IPS DF 19.7 (cell line): ENCODE results near the gene SYNE1.
"Not testable (repeated sequence)": the region's sequence is repeated elsewhere in the genome, so short reads cannot be mapped to it uniquely, and the experiment has no call there.

Experiments used
- DNase-seq: peaks from one replicate; pipeline ENCODE4 v3.0.0-alpha.2; 2013; ENCODE audit warnings: low read depth, low spot score

Gene SYNE1

GRCh38 chr6:152491501-152491900, 145.7 kb downstream of the SYNE1 start:
- not testable (repeated sequence) for DNase-seq

GRCh38 chr6:152490971-152491378, 146.2 kb downstream of the SYNE1 start:
- DNase-seq = not testable (repeated sequence)

DNA sequence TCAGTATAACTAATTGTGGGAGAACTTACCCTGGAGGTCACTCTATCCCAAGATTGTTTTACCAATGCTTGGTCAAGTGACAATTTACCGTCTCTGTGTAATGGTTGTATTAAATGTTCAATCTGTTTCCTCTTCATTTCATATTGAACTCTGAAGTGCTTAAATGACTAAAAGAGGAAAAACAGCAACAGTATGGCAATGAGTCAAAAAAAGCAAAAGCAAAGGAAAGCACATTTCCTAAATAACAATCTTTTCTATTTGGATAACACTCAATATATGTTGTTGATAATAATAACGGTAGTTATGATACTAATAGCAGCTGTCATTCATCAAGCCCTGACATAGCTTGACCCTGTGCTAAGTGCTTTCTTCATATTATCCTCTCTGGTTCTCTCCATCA, 152.4 kb downstream of the SYNE1 start:
- DNase-seq = no peak

GRCh38 chr6:152482289-152482688, 154.9 kb downstream of the SYNE1 start:
- DNase-seq = no peak

DNA sequence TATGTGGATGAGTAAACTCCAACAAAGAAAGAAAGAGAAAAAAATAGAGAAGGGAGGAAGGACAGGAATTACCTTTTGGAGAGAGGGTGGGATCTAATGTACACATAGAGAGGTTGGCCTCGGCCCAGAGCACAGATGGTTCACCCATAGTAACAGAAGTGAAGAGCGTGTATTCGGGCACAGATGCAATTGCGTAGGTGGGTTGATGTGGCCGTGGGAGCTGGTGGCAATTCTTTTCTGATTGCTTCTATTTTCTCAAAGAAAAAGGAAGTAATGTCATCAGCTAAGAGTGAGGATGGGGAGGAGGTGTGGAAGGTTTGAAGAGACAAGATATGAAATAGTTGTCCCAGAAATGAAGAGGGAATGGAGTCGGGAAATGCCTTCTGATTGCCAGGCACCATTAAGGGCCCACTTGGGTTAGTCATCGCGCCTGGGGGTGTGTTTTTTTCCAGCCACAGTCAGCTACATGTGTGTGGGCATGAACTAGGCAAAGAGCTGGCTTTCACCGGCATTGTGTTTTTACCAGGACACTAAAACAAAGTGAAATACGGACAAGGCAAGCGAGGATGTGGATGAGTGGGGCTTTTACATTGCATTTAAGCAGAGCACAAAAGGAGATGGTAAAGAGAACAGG, 158.7 kb downstream of the SYNE1 start:
- no peak for DNase-seq

DNA sequence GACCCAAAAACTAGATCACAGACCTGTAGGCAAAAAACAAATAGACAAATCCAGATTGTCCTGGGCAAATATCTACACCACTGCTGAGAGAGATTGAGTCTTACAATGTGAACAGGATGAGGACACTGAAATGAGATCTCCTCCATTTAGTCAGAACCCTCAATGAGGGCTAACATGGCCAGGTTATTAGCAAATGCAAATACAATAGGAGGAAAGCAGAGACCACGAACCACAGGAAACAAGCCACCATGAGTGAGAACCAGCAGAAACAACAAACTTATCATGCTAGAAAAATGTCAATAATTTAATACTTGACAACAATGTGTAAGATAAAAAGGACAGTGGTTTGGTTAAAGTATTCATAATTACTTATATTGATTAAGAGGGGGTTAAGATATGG, 162.8 kb downstream of the SYNE1 start:
- no peak for DNase-seq

GRCh38 chr6:152472325-152472724, 164.8 kb downstream of the SYNE1 start:
- no peak for DNase-seq

- no peak for DNase-seq
These were observed 165.5 kb downstream of the SYNE1 start for GRCh38 chr6:152471456-152472265.

GRCh38 chr6:152463164-152463563, 174.0 kb downstream of the SYNE1 start:
- DNase-seq = no peak

DNA sequence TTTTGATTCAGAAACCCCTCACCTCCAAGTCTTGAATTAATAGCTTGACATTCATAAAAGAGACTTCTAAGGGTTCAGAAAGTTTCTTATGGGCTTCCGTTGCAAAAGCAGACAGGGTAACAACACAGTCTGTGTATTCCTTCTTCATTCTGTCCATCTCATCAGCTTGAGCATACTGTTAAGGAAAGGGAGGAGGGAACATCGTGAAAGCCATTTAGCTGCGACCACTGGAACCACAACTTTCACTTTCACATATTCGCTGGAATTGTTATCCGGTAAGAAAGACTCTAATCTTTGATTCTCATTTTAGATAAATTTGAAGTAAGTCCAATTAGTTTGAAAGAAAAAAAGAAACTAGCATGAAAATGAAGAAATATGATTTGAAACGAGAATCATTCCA, 174.4 kb downstream of the SYNE1 start:
- DNase-seq = no peak

GRCh38 chr6:152461556-152461955, 175.6 kb downstream of the SYNE1 start:
- DNase-seq = no peak

DNA sequence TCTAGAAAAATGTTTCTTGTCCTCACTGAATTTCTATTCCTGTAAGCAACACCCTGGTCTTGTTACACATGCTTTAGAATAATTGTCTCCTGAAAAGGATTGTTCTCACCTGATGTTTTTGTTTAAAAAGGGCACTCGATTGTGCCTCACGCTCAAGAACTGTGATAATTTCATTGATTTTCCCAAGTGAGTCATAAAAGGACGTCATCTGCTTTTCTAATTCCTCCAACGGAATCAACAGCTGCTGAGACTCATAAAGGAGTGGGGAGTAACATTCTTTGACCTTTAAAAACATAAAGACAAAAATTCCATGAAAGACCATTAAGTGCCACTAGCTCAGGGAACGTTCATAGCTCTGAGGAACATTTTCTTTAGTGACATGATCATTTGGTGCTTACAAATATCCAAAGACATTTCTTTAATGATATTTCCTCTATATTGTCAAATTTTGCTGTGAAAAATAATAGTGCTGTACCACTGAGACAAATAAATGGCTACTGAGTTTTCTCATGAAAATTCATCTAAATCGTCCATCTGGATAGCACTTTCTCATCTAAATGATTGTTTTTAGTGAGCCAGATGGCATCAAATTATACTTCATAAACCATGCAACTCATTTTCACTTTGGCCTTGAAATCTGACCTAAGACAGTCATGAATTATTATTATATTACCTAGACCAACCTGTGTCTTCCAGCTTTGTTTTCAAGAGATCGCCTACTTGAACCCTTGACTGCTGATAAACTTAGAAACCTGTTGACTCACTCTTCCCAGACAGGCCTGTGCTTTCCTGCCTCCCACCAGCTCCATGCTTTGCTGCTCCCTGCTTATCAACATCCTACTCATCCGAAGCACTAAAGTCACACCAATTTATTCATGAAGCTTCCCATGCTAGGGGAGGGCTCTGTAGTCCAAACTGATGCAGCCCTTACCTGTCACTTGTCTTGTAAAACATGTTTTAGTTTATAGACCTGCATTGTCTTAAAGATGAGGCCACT, 178.2 kb downstream of the SYNE1 start:
- DNase-seq = no peak

DNA sequence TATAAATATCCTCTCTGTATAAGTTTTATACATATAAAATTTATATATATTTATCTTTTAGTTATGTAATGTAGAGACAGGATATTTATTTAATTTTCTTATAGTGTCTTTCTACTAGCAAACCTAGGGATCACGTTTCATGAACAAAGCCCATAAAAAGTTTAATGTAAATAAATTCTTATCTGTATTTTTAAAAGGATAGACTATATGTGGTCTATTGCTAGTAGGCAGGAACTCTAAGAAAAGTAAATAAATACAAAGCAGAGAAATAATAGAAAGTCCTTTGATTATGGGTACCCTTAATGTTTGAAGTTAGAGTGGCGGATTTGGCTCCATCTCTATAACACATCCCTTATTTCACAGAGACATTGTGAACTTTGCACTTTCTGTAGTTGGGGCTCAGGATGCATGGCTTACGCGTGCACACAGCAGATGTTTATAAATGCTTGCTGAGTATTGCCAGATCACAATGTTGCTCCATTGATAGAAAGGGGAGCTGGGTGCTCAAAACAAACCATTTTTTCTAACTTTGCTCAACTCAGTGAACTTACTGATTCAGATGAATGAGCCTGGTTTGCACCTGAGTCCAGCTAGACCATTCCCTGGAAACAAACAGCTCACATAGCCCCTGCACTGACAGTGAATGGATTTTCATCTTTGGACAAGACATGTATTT, 179.1 kb downstream of the SYNE1 start:
- DNase-seq = no peak

- DNase-seq = no peak
These were observed 183.2 kb downstream of the SYNE1 start for GRCh38 chr6:152454003-152454402.

GRCh38 chr6:152453421-152453820, 183.7 kb downstream of the SYNE1 start:
- DNase-seq = no peak

DNA sequence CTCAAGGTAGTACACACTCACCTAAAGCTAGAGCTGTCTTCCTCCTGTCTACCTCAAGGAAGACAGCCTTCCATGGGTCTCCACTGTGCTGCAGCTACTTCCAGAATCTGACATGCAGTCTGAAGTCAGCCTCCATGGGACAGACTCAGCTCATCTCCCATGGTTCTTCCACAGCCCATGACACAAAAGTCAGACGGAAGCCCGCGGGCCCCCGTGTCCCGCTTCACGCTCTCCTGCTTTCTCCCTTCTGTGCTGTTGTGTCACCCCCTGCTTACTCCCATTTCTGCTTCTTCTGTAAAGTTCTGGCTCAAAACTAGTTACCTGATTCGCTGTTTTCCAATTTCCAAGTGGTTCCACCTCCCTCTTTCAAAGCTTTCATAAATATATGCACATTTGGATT, 184.5 kb downstream of the SYNE1 start:
- no peak for DNase-seq

GRCh38 chr6:152450519-152450918, 186.6 kb downstream of the SYNE1 start:
- DNase-seq = no peak

DNA sequence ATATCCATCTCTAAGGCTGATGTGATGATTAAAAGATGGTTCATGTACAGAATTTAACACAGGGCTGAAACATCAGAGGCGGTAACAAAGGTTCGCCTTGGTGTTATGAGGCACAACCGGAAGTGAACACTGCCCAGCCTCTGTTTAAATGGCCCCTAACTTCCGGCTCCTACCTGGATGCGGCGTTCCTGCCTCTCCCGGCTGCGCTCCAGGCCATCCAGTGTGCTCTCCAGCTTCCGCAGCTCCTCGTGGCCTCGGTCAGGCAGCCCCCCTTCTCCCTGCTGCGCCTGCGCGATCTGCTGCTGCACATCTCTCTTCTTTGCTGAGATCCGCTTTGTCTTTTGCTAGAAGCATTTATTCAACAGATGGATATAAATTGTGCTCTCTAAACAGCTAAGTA, 195.3 kb downstream of the SYNE1 start:
- DNase-seq = no peak

DNA sequence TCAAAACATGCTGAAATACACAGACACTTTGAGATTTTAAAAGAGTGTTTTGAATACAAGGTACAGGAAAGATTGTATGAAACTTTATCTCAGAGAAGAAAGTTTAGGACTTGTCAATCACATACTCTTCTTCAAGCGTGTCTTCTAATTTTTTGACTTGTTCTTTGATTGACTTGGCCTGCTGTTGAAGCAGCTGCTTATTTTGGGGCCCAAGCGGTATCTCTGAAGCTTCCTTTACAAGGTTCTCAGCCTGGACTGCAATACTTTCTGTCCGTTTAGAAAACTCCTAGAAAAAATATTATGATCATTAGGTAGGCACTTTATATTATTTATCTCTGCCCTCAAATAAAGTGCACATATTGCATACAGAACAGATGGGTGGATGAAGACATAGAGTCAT, 201.3 kb downstream of the SYNE1 start:
- no peak for DNase-seq

DNA sequence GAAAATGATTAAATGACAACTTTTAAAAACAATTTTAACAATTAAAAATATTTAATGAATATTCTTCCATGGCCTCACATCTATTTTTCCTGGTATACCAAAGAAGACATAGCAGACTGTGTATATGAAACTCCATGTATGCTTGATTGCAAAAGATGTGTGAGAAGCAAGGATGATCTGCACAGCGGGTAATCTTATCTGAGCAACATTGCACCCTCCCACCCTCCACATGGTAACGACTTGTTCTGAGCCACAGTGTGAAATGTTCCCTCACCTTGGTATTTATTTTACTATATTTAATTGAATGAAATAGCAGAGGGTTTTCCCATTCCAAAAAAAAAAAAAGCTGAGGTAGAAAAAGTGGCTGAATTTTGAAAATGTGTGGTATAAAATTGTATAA, 204.4 kb downstream of the SYNE1 start:
- no peak for DNase-seq

DNA sequence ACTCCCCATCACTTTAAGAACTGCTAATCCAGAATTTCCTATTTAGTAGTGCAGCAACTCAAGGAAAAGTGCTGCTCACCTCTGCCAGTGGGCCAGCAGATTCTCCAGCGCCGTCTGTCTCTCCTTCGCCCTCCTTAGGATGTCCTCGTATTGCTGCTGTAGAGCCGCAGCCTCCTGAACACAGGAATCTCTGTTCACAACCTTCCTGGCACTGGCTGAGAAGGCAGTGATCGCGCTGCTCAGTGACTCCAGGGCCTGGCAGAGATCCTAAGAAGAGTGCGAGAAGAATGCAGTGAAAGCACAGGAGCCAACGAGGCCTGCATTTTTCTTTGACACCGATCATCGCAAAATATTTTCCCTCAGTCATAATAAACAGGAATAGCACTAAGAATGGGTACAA, 209.0 kb downstream of the SYNE1 start:
- DNase-seq = peak; percentile 1

GRCh38 chr6:152426276-152426675, 210.9 kb downstream of the SYNE1 start:
- DNase-seq = no peak
